Fibroblast of the conjunctiva (primary cell): ENCODE results near the gene HERC4.
"Not testable (repeated sequence)": the region's sequence is repeated elsewhere in the genome, so short reads cannot be mapped to it uniquely, and the experiment has no call there.

Experiments used
- DNase-seq: peaks from one replicate; pipeline ENCODE4 v3.0.0-alpha.2; 2010; ENCODE audit warnings: low read depth

Gene HERC4

DNA sequence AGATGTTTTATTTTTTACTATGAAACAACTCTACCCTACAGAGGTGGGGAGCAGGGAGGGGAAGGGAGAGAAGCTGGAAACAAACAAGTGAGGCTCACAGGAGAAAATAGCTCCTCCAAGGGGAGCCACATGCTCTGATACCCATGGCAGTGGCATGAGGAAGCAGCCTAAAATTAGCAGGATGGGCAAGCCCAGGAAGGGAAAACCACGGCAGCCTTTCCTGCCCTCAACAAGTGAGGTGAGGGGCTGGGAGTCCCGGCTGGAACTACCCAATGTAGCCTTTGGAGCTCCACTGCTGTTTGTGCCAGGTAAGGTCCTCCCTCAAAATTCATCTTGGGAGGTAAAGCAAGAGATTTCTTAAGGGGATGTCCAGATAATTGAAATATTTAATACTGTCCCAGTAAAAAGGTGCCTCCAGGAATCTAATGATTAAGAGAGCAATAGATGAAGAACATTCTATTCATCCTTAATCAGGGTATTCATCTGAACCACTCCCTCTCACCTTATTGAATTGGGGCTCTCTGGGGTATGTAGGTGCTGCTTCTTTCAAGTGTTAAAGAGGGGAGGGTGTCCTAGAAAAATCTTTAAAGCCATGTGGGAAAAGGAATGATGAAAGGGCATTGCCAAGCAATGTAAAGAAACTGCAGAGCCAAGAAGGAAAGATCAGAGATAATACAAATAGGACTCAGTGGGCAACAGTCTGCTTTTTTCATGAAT is 12.8 kb upstream of the HERC4 start:
- no peak for DNase-seq

GRCh38 chr10:68086910-68087684 is 12.0 kb upstream of the HERC4 start:
- DNase-seq: no peak

- DNase-seq: no peak
Measured at GRCh38 chr10:68086011-68086410, 10.9 kb upstream of the HERC4 start.

GRCh38 chr10:68084469-68084868 is 9.4 kb upstream of the HERC4 start:
- DNase-seq: no peak

- no peak for DNase-seq
Measured at GRCh38 chr10:68083953-68084352, 8.9 kb upstream of the HERC4 start.

DNA sequence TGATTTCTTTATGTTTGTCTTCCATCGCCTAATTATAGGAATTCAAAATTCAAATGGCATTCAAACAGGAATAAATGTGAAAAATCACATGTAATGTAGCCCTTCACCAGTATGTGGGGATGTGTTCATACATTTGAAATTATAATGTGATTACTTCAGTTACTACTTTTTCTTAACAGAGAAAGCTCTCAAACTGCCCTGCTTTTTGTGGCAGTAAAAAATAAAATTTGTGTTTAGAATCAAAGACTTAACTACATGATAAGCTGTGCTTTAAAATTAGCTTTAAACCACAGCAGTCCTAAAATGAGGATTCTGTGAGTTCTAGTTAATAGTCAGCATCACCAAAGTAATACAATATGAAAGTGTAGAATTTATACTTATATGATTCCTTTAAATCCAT is 7.8 kb upstream of the HERC4 start:
- peak; percentile 41 for DNase-seq

DNA sequence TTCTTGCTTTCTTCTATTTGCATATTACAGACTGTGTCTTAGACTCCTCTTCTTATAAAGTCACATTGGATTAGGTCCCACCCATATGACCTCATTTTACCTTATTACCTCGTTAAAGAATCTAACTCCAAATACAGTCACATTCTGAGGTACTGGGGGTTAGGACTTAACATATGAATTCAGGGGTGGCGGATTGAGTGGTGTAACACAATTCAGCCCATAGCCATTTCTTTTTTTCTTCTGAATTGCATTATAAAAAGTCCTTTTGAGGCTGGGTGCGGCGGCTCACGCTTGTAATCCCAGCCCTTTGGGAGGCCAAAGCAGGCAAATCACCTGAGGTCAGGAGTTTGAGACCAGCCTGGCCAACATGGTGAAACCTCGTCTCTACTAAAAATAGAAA is 6.8 kb upstream of the HERC4 start:
- DNase-seq: no peak

- DNase-seq: no peak
Measured at GRCh38 chr10:68080853-68081431, 5.9 kb upstream of the HERC4 start.

DNA sequence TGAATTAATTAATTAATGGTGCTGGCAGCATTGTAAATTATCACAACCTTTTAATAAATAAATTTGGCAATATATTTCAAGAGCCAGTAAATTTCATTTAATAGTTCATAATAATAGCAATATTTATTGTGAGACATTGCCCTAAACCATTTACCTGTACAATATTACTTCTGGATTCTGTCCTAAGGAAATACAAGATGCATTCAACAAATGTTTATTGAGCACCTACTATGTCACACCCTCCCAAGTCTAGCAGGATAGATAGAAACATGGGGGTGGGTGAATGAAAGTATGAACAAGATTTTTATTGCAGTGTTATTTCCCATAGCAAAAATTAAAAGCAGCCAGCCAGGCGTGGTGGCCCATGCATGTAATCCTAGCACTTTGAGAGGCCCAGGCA is 4.4 kb upstream of the HERC4 start:
- DNase-seq: no peak

DNA sequence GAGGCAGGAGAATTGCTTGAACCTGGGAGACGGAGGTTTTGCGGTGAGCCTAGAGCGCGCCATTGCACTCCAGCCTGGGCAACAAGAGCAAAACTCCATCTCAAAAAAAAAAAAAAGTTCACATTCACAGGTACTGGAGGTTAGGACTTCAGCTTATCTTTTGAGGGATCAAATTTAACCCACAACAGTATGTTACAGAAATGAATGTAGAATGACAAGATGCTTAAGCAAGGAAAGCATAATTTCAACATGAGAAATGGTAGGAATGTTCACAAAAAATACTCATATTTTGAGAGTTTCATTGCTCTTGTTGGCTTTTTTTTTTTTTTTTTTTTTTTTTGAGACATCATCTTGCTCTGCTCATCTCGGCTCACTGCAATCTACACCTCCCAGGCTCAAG is 1.9 kb upstream of the HERC4 start:
- no peak for DNase-seq

DNA sequence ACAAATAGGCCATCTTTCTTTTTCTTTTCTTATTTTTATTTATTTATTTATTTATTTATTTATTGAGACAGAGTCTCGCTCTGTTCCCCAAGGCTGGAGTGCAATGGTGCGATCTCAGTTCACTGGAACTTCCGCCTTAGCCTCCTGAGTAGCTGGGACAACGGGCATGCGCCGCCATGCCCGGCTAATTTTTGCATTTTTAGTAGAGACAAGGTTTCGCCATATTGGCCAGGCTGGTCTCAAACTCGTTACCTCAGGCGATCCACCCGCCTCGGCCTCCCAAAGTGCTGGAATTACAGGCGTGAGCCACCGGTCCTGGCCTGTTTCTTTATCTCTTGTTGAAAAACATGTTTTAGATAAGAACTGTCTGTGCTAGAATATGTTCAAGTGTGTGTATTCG is 998 bp upstream of the HERC4 start:
- DNase-seq: not testable (repeated sequence)

DNA sequence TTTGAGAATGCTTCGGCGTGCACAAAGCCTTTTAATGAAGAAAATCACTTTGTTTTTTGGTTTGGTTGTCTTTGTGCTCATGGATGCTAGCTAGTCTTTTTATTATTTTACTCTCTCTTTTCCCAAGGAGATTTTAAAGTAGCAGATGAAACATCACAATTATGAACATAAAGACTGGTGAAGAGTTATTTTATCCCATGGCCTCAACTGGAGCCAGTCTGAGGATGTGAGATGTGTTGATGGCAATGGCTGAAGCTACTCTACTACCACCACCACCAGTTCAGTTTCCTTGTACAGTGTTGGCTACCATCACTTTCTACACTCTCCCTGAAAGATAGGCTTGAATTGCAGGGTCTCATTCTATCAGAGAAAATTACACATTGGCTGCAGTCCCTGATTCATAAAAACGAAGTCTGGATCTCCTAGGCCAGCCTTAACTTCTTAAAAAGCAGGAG is 494 bp upstream of the HERC4 start:
- no peak for DNase-seq

GRCh38 chr10:68074031-68074774 is 880 bp downstream of the HERC4 start:
- no peak for DNase-seq

DNA sequence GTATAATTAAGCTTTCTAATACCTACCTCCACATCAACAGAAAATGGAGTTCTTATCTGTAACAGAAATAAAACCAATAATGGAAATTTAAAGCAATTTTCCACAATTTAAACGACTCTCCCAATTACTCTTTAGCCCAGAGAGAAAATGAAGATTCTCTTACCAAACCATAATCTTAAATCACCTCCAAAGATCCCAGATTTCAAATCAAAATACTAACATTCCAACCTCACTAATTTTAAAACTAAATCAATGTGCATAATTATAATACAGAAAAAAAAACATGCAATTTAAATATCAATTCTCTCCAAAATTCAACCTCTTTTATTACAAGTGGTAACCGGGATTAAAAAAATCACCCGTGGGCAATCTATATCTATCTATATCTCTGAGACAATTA is 1.5 kb downstream of the HERC4 start:
- no peak for DNase-seq

DNA sequence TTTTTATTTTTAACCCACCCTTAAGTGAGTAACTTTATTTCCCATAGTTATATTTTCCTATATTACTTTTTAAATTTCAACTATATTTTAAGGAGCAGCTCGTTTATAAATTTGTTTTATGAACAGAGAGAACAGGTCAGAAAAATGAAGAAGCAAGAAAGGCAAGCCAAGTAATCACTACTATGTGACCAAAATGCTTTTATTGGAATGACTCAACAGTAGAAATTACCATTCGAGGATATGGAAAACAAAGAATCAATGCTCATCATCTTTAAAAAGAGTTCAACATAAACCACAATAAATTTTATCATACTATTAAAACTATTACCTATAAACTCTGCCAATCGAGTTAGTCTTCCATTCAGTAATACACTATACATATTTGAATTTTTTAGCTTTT is 7.6 kb downstream of the HERC4 start:
- DNase-seq: no peak

- no peak for DNase-seq
Measured at GRCh38 chr10:68067029-68067428, 8.1 kb downstream of the HERC4 start.

GRCh38 chr10:68053553-68053952 is 21.5 kb downstream of the HERC4 start:
- no peak for DNase-seq

DNA sequence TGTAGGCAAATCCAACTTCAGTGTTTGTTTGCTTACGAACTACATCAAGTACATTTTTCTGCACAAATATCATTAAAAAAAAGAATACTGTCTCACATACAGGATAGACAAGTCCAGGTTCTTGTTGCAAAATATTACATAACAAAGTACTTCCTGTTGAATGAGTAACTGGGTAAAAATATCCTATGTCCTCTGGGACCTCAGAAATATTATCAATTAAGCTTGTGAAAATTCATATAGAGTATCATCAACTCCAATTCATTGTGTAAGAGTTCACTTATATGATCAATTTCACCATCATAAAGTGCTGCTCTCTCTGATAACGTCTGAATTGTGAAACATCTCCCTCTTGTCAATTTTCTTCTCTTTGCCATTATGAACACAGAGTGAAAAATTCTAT is 22.6 kb downstream of the HERC4 start:
- no peak for DNase-seq

DNA sequence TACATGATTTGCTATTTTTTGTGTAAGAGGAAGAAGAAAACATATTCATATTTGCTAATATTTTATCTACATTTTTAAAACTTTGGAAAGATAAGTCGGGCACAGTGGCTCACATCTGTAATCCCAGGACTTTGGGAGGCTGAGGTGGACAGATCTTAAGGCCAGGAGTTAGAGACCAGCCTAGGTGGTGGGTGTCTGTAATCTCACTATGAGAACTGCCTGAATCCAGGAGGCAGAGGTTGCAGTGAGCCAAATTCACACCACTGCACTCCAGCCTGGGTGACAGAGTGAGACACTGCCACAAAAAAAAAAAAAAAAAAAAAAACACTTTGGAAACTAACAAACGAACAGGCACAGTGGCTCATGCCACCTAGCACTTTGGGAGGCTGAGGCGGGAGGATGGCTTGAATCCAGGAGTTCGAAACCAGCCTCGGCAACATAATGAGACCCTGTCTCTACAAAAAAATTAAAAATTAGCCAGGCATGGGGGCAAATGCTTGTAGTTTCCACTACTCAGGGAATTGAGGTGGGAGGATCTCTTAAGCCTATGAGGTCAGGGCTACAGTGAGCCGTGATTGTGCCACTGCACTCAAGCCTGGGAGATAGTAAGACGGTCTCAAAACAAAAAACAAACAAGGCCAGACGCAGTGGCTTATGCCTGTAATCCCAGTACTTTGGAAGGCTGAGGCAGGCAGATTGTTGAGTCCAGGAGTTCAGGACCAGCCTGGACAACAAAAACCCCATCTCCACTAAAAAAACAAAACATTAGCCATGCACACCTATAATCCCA is 25.6 kb downstream of the HERC4 start:
- no peak for DNase-seq

- no peak for DNase-seq
Measured at GRCh38 chr10:68047554-68048327, 27.3 kb downstream of the HERC4 start.

DNA sequence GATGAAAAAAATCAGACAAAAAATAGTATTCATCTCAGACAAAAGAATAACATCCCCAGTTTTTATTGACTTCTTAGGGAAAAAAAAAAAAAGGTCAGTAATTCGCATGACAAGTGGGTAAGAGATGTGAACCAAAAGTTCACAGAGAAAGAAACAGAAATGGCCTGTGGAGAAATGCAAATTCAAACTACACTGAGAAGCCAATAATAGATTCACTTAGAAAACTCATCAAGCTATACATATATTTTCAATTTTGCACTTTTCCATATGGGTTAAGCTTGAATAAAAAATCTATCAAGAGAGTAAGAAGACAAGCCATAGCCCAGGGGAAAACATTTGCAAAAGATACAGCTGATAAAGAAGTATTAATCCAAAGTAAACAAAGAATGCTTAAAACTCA is 28.0 kb downstream of the HERC4 start:
- DNase-seq: no peak
